Loucy (cell line): ENCODE data around the gene TRMU.

Experiments
- EZH2phosphoT487 ChIP-seq: fragments of 200-600 bp; IDR thresholded peaks from 2 replicates; pipeline ENCODE4 v1.6.1; 2018; ENCODE audit warnings: antibody characterized with exemption, mild to moderate bottlenecking, moderate library complexity, borderline replicate concordance
- TF ChIP-seq, protein P1 (sequence below): fragments of 200-600 bp; sonication (generic); conservative IDR thresholded peaks from 2 replicates; pipeline ENCODE4 v1.5.1; 2014; ENCODE audit warnings: mild to moderate bottlenecking, antibody characterized with exemption, low read length

DNA sequence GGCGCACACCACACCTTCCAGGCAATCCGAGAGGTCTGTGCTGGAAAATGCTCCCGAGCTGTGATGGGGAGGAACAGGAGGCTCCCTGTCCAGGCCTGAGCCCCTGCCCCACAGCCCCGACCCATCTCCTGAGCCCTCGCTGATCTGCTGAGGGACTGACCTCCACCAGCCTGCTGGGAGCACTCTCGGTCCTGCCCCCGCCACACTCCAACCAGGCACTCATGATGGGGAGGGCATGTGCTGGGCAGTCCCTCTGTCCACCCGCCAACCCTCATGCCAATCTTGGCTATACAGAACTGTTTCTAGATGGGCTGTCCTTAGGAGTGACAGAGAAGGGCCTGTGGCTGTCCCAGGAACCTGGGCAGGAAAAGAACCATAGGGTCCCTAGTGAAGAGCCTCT is 70.8 kb downstream of the TRMU start:
- TF ChIP-seq, protein P1, sequence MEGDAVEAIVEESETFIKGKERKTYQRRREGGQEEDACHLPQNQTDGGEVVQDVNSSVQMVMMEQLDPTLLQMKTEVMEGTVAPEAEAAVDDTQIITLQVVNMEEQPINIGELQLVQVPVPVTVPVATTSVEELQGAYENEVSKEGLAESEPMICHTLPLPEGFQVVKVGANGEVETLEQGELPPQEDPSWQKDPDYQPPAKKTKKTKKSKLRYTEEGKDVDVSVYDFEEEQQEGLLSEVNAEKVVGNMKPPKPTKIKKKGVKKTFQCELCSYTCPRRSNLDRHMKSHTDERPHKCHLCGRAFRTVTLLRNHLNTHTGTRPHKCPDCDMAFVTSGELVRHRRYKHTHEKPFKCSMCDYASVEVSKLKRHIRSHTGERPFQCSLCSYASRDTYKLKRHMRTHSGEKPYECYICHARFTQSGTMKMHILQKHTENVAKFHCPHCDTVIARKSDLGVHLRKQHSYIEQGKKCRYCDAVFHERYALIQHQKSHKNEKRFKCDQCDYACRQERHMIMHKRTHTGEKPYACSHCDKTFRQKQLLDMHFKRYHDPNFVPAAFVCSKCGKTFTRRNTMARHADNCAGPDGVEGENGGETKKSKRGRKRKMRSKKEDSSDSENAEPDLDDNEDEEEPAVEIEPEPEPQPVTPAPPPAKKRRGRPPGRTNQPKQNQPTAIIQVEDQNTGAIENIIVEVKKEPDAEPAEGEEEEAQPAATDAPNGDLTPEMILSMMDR, result no peak
- TF ChIP-seq EZH2phosphoT487, result no peak
